A549 (cell line): ENCODE measurements around the gene MTOR. TPM values are rescaled to one million over a fixed set of nuclear protein-coding genes. Genes with fewer than 3 reads are reported as not detected.

Experiments
- ATAC-seq, 2 experiments: fragments of 200-7000 bp in 1 of 2; fragments of >200 bp in 1 of 2; cut with Nextera tagmentation in 1 of 2; cut with Tn5 transposase in 1 of 2; 3 replicates each; pipeline versions ENCODE4 v1.8.0 to v1.9.1; 2018 to 2020; ENCODE audit warnings: mild to moderate bottlenecking in 1 of 2, moderate library complexity in 1 of 2
- CTCF ChIA-PET: fragments of 300-600 bp; sonication (Branson Sonifier 250); formaldehyde crosslinking; extraction: SDS; loops from one replicate; lab custom pipeline; 2021; ENCODE audit warnings: antibody characterized with exemption, inconsistent platforms; lab: Yijun Ruan, JAX
- POLR2A ChIA-PET: fragments of 350-600 bp; formaldehyde crosslinking; extraction: SDS; loops from one replicate; lab custom pipeline; 2021; ENCODE audit warnings: antibody characterized with exemption, inconsistent platforms; lab: Yijun Ruan, JAX
- DNase-seq, 2 experiments: peaks; one replicate each; pipeline versions ENCODE4 v3.0.0 to v3.0.0-alpha.2; 2011 to 2016; ENCODE audit warnings: low read depth in 1 of 2, low spot score in 1 of 2
- FAIRE-seq: peaks from 2 replicates; lab custom pipeline; 2011; peaks lifted over from hg19 to GRCh38; lab: Jason Lieb, UNC
- H3K27ac ChIP-seq, 2 experiments: fragments of >200 bp; sonication (Bioruptor Twin); formaldehyde crosslinking; 3 replicates each; pipeline ENCODE4 v1.5.1; 2016 to 2017
- H3K4me1 ChIP-seq: fragments of >200 bp; sonication (Bioruptor Twin); formaldehyde crosslinking; 3 replicates; pipeline ENCODE4 v1.6.1; 2016
- H3K4me2 ChIP-seq: fragments of >200 bp; sonication (Bioruptor Twin); formaldehyde crosslinking; 3 replicates; pipeline ENCODE4 v1.6.1; 2016
- H3K4me3 ChIP-seq: fragments of >200 bp; sonication (Bioruptor Twin); formaldehyde crosslinking; 3 replicates; pipeline ENCODE4 v1.5.1; 2016
- H3K9me3 ChIP-seq: fragments of >200 bp; sonication (Bioruptor Twin); formaldehyde crosslinking; 3 replicates; pipeline ENCODE4 v1.6.1; 2016
- BHLHE40 ChIP-seq: IDR thresholded peaks from 2 replicates; pipeline ENCODE4 v1.6.1; 2012; ENCODE audit warnings: low read depth, low read length, inconsistent platforms
- CBX2 ChIP-seq: fragments of 200-600 bp; sonication (generic); IDR thresholded peaks from 2 replicates; pipeline ENCODE4 v1.6.1; 2016; ENCODE audit warnings: low read depth, mild to moderate bottlenecking, borderline replicate concordance
- CBX8 ChIP-seq: fragments of 200-600 bp; sonication (generic); IDR thresholded peaks from 2 replicates; pipeline ENCODE4 v1.6.1; 2016
- CEBPB ChIP-seq, 2 experiments: fragments of >200 bp in 1 of 2; sonication (Bioruptor Twin) in 1 of 2; formaldehyde crosslinking in 1 of 2; IDR thresholded peaks; 2 replicates each; pipeline ENCODE4 v1.6.1; 2012 to 2016
- EHF ChIP-seq: fragments of 250-450 bp; sonication (Bioruptor Pico); IDR thresholded peaks from 2 replicates; pipeline ENCODE4 v1.5.0; 2020; ENCODE audit warnings: mild to moderate bottlenecking
- EHMT2 ChIP-seq: fragments of 200-600 bp; sonication (generic); IDR thresholded peaks from 2 replicates; pipeline ENCODE4 v1.6.1; 2016; ENCODE audit warnings: antibody characterized with exemption, low read depth, mild to moderate bottlenecking, moderate library complexity
- ESRRA ChIP-seq: fragments of 150-350 bp; IDR thresholded peaks from 2 replicates; pipeline ENCODE4 v1.6.1; 2014; ENCODE audit warnings: mild to moderate bottlenecking, low read length, borderline replicate concordance
- FOXS1 ChIP-seq: fragments of 250-450 bp; sonication (Bioruptor Pico); IDR thresholded peaks from 2 replicates; pipeline ENCODE4 v1.5.0; 2020; ENCODE audit warnings: mild to moderate bottlenecking, moderate library complexity
- GATA3 ChIP-seq: IDR thresholded peaks from 2 replicates; pipeline ENCODE4 v1.6.1; 2012; ENCODE audit warnings: borderline replicate concordance
- HDAC2 ChIP-seq: fragments of 200-600 bp; sonication (generic); IDR thresholded peaks from 2 replicates; pipeline ENCODE4 v1.6.1; 2016
- HOXB5 ChIP-seq: fragments of 250-450 bp; sonication (Bioruptor Pico); IDR thresholded peaks from 2 replicates; pipeline ENCODE4 v1.5.0; 2020; ENCODE audit warnings: mild to moderate bottlenecking, moderate library complexity
- MAFK ChIP-seq: fragments of 450-650 bp; IDR thresholded peaks from 2 replicates; pipeline ENCODE4 v1.6.1; 2014; ENCODE audit not compliant: partially characterized antibody
- MYC ChIP-seq: IDR thresholded peaks from 2 replicates; pipeline ENCODE4 v1.6.1; 2012; ENCODE audit warnings: mild to moderate bottlenecking, inconsistent platforms, low read length, improper control_type of control experiment, borderline replicate concordance
- PHF8 ChIP-seq: fragments of 200-600 bp; sonication (generic); IDR thresholded peaks from 2 replicates; pipeline ENCODE4 v1.6.1; 2016; ENCODE audit warnings: low read depth, mild to moderate bottlenecking, antibody characterized with exemption, moderate library complexity, borderline replicate concordance
- RAD21 ChIP-seq, 2 experiments: fragments of >200 bp in 1 of 2; sonication (Bioruptor Twin) in 1 of 2; formaldehyde crosslinking in 1 of 2; IDR thresholded peaks in 1 of 2; conservative IDR thresholded peaks in 1 of 2; 2 replicates in 1 of 2; 3 replicates in 1 of 2; pipeline ENCODE4 v1.6.1; 2012 to 2018; ENCODE audit warnings: inconsistent platforms in 1 of 2
- TP53 ChIP-seq: fragments of 250-450 bp; sonication (Bioruptor Pico); IDR thresholded peaks from 2 replicates; pipeline ENCODE4 v1.5.0; 2021; ENCODE audit warnings: mild to moderate bottlenecking, moderate library complexity
- ZFP36 ChIP-seq: fragments of 450-650 bp; IDR thresholded peaks from 2 replicates; pipeline ENCODE4 v1.6.1; 2014; ENCODE audit warnings: borderline replicate concordance; ENCODE audit not compliant: partially characterized antibody
- ZSCAN20 ChIP-seq: fragments of 250-450 bp; sonication (Bioruptor Pico); IDR thresholded peaks from 2 replicates; pipeline ENCODE4 v1.8.0; 2022; ENCODE audit warnings: mild to moderate bottlenecking, moderate library complexity
- WGBS: methylation state at CpG from one replicate; pipeline ENCODE4 v1.1.6; 2017; ENCODE audit errors: missing lambda C conversion rate; 5-methylcytosine and 5-hydroxymethylcytosine counted together
- polyA plus RNA-seq, 4 experiments: library from polyadenylated mRNA; depleted of rRNA in 3 of 4; stranded (reverse); fragments of >200 nt; fragmentation: RNase III in 1 of 4; extraction: RNeasy Plus Mini Kit Qiagen cat#74134 plus additional on column Dnase treatment in 1 of 4; gene quantifications; 2 replicates in 3 of 4; 3 replicates in 1 of 4; pipeline ENCODE4 v1.2.3, GENCODE V29; 2011 to 2017
- TF ChIP-seq, protein P1 (sequence below): fragments of 250-450 bp; sonication (Bioruptor Pico); IDR thresholded peaks from 2 replicates; pipeline ENCODE4 v1.5.0; 2020; ENCODE audit warnings: low read depth, mild to moderate bottlenecking, moderate library complexity
- TF ChIP-seq, protein P2 (sequence below): fragments of >200 bp; sonication (Bioruptor Twin); formaldehyde crosslinking; IDR thresholded peaks from 2 replicates; pipeline ENCODE4 v1.6.1; 2016
- TF ChIP-seq, protein P3 (sequence below): fragments of 150-350 bp; IDR thresholded peaks from 2 replicates; pipeline ENCODE4 v1.6.1; 2014; ENCODE audit warnings: low read depth, mild to moderate bottlenecking, low read length
- TF ChIP-seq, protein P4 (sequence below): IDR thresholded peaks from 2 replicates; pipeline ENCODE4 v1.6.1; 2012
- TF ChIP-seq, protein P5 (sequence below): IDR thresholded peaks from 2 replicates; pipeline ENCODE4 v1.6.1; 2012
- TF ChIP-seq, protein P6 (sequence below): fragments of >200 bp; sonication (Bioruptor Twin); formaldehyde crosslinking; IDR thresholded peaks from 3 replicates; pipeline ENCODE4 v1.6.1; 2016

MTOR gene
- polyA plus RNA-seq, 2 of the 4 experiments (the other 2 are of a cell fraction), result 15.7 to 28.5 TPM

DNA sequence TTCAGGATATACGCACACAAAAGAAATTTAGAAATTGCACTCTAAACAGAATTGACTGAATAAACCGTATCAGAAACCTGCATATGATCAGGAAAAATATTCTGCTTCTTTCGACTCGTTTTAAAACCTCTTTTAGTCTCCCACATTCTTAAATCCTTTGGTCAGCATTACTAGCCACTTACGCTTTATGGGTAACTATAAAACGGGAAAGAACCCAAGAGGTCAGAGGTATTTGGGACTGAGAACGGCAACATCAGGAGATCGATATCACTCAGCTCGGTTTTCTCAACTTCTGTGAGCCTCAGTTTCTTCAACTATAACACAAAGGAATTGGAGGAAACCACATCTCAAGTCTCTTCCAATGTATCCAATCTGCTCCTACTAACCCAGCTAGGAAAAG lies 109.6 kb downstream of the MTOR start:
- POLR2A ChIA-PET, result no interaction called here
- WGBS, result 88% methylated on average over 9 of the region's 9 CpGs
- Histone ChIP-seq H3K27ac (no peak overlapping the region), H3K4me3 (no peak overlapping the region), H3K4me1 (no peaks in the 10 kb centered on the region), H3K9me3 (no peaks in the 10 kb centered on the region), H3K4me2 (no peak overlapping the region)
- no peak for DNase-seq
- ATAC-seq, result no peak
- no peak for TF ChIP-seq CBX2
- CTCF ChIA-PET, result no interaction called here
- no peak for FAIRE-seq

DNA sequence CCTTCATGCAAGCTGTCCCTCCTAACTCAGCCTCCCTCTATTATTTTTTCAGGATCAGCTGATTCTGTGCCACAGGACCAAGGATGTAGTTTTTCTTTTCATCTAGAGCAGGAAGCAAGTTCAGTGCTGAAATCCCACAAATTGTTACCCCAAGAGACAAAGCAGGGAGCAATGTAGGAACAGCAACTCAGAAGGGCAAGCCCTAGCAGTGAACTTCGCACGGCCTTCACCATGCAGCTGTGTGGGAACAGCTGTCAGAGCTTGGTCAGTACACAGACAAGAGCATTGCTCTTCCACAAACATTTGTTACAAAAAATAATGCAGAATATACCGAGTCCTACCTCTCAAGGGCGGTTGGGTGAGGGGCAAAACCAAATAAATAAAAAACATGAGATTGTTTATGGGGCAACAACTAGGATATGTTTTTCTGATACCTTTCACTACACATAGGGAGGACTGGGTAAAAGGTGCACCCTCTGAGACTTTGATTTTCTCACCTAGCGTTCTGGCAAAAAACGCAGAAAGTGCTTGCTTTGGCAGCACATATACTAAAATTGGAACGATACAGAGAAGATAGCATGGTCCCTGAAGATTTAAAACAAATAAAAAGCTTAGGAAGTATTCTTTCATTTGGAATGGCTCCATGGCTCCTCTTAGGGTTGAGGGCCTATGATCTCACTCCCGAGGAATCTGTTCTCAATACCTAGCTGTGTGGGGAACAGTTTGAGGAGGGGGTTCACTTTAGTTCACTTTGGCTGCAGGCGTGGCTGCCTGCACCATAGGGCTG lies 110.3 kb downstream of the MTOR start:
- 91% methylated on average over 9 of the region's 9 CpGs for WGBS
- Histone ChIP-seq H3K4me1 (no peaks in the 10 kb centered on the region), H3K4me2 (no peak overlapping the region), H3K4me3 (no peak overlapping the region), H3K27ac (no peak overlapping the region), H3K9me3 (no peaks in the 10 kb centered on the region)
- CTCF ChIA-PET, result no interaction called here
- ATAC-seq (no peak), DNase-seq (no peak), FAIRE-seq (no peak)
- no peak for TF ChIP-seq MAFK
- TF ChIP-seq CEBPB (IDR thresholded peaks at IDR 0.05), result no peak
- TF ChIP-seq, protein P1, sequence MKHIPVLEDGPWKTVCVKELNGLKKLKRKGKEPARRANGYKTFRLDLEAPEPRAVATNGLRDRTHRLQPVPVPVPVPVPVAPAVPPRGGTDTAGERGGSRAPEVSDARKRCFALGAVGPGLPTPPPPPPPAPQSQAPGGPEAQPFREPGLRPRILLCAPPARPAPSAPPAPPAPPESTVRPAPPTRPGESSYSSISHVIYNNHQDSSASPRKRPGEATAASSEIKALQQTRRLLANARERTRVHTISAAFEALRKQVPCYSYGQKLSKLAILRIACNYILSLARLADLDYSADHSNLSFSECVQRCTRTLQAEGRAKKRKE (CRISPR knock-in tag), result no peak
- TF ChIP-seq, protein P2, sequence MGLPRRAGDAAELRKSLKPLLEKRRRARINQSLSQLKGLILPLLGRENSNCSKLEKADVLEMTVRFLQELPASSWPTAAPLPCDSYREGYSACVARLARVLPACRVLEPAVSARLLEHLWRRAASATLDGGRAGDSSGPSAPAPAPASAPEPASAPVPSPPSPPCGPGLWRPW, result no peak
- TF ChIP-seq, protein P3, sequence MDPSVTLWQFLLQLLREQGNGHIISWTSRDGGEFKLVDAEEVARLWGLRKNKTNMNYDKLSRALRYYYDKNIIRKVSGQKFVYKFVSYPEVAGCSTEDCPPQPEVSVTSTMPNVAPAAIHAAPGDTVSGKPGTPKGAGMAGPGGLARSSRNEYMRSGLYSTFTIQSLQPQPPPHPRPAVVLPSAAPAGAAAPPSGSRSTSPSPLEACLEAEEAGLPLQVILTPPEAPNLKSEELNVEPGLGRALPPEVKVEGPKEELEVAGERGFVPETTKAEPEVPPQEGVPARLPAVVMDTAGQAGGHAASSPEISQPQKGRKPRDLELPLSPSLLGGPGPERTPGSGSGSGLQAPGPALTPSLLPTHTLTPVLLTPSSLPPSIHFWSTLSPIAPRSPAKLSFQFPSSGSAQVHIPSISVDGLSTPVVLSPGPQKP, result no peak
- no peak for TF ChIP-seq FOXS1
- TF ChIP-seq CBX8, result no peak
- no peak for TF ChIP-seq GATA3
- no peak for TF ChIP-seq ESRRA
- TF ChIP-seq MYC, result no peak
- POLR2A ChIA-PET, result no interaction called here

DNA sequence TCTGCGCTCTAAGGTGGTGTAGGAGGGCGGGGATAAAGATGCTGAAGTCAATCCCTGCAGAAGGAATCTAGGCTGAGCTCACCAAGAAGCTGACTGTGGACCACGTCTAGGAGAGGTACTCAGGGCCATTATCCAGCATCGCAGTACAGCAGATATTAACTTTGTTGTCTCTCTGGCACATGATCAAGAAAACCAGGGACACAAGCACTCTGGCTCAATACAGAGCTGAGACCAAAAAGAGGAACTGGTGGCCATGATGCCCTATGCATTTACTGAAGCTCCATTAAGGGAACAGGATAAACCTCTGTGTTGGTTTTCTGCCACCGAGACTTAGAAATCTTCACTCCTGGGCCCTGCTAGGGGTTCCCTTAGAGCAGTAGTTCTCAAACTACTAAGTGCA lies 111.2 kb downstream of the MTOR start:
- DNase-seq, result no peak
- no peak for TF ChIP-seq RAD21 (conservative IDR thresholded peaks at IDR 0.05 in 1 of 2, IDR thresholded peaks at IDR 0.05 in 1 of 2)
- TF ChIP-seq, protein P2, result no peak
- TF ChIP-seq, protein P4, sequence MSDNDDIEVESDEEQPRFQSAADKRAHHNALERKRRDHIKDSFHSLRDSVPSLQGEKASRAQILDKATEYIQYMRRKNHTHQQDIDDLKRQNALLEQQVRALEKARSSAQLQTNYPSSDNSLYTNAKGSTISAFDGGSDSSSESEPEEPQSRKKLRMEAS, result no peak
- FAIRE-seq, result no peak
- ChIA-PET CTCF (no interaction called here), POLR2A (no interaction called here)
- WGBS, result 85% methylated on average over 5 of the region's 5 CpGs
- ATAC-seq, result no peak
- Histone ChIP-seq H3K9me3 (no peaks in the 10 kb centered on the region), H3K4me3 (no peak overlapping the region), H3K4me1 (no peaks in the 10 kb centered on the region), H3K27ac (no peak overlapping the region), H3K4me2 (no peak overlapping the region)

DNA sequence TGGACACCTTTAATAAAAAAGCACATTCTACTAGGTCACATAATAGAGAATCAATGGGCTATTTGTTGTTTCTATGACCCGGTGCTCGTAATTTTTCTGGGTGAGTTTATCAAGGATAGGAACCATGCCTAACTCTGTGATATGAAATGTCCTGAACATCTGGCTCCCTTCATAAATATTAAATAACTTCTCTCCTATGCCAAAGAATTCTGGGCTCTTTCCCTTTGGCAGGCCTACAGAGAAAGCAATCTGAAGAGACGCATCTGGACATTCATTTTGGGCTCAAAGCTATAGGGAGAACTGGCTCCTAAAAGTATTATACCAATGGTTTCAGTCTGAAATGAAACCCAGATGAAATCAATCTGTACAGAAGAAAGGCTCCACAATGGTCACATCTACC lies 112.0 kb downstream of the MTOR start:
- CTCF ChIA-PET, result no interaction called here
- WGBS, result 97% methylated on average over 3 of the region's 3 CpGs
- FAIRE-seq, result no peak
- TF ChIP-seq EHMT2 (no peak), ESRRA (no peak), ZFP36 (no peak), ZSCAN20 (CRISPR knock-in tag) (no peak), BHLHE40 (no peak), FOXS1 (no peak), HOXB5 (no peak), PHF8 (no peak), CEBPB (IDR thresholded peaks at IDR 0.05) (no peak), HDAC2 (no peak), TP53 (CRISPR knock-in tag) (no peak), MAFK (no peak), EHF (CRISPR knock-in tag) (no peak)
- TF ChIP-seq, protein P5, sequence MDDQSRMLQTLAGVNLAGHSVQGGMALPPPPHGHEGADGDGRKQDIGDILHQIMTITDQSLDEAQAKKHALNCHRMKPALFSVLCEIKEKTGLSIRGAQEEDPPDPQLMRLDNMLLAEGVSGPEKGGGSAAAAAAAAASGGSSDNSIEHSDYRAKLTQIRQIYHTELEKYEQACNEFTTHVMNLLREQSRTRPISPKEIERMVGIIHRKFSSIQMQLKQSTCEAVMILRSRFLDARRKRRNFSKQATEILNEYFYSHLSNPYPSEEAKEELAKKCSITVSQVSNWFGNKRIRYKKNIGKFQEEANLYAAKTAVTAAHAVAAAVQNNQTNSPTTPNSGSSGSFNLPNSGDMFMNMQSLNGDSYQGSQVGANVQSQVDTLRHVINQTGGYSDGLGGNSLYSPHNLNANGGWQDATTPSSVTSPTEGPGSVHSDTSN, result no peak
- TF ChIP-seq, protein P1 (CRISPR knock-in tag), result no peak
- TF ChIP-seq, protein P6, sequence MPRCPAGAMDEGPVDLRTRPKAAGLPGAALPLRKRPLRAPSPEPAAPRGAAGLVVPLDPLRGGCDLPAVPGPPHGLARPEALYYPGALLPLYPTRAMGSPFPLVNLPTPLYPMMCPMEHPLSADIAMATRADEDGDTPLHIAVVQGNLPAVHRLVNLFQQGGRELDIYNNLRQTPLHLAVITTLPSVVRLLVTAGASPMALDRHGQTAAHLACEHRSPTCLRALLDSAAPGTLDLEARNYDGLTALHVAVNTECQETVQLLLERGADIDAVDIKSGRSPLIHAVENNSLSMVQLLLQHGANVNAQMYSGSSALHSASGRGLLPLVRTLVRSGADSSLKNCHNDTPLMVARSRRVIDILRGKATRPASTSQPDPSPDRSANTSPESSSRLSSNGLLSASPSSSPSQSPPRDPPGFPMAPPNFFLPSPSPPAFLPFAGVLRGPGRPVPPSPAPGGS, result no peak

More for the DNA sequence above, 112.0 kb downstream of the MTOR start:
- Histone ChIP-seq H3K27ac (no peak overlapping the region), H3K4me3 (no peak overlapping the region), H3K9me3 (no peaks in the 10 kb centered on the region), H3K4me1 (no peaks in the 10 kb centered on the region), H3K4me2 (no peak overlapping the region)
- no peak for ATAC-seq
- DNase-seq, result no peak
- POLR2A ChIA-PET, result no interaction called here
